ENCODE results near the gene TANGO2. TPM values are rescaled to one million over a fixed set of nuclear protein-coding genes. Genes with fewer than 3 reads are reported as not detected.

The TANGO2 gene
- total and polyA plus RNA-seq, 9 of the 15 experiments (the other 6 are each of a cell fraction or from before 2014, with no cell fraction given): 15.5 to 94.9 (median 70.1) TPM

DNA sequence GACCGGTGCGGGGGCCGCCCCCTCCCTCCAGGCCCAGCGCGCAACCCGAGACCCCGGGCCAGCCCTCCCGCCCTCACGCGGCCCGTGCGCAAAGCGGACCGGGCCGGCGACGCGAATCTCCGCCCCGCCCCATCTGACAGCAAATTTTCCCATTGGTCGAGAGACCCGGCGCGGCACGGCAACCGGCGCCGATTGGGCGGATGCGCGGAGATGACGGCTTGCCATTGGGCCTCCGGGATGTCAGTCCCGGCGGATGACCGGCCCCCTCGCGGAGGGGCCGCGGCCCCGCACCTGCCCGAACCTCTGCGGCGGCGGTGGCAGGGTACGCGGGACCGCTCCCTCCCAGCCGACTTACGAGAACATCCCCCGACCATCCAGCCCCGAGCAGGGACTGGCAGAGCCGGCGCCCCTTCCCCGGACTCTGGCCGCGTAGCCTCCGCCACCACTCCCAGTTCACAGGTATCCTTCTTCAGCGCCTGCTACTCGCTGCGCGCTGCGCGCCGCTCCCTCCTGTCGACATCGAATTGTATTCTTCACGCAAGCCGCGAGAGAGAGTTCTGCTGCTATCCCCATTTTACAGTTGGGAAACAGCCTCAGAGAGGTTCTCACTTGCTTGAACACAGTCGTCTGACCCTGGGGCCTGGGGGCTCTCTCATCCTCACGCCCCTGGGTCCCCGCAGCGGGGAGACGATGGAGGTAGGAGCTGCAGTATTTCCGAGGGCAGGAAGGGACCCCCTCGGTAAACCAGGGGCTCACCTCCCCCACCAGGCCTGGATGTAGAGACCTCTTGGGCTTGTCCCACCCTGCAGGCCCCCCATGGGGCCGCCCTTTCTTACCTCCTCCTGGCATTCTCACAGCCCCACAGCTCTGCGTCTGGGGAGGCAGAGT lies 3.9 kb upstream of the TANGO2 start, which contains the start of gene ARVCF:
Gene ARVCF (minus strand): TSS at position 90 of the 888 bp plus-strand sequence. CDS start 26,029 bp downstream, outside the sequence.
- Histone ChIP-seq H3K79me2 (ENCODE audit: control insufficient read depth, insufficient read depth, low read length) (peaks cover 42% of the 10 kb centered on the region), H3K9ac (ENCODE audit: insufficient read depth in 1 of 2, low read depth in 2 of 2, low read length in 2 of 2) (peak within 1 kb of the TSS; percentile 59 to 94), H3K9me3 (replicated peaks; ENCODE audit: control insufficient read depth, insufficient read depth, low read depth, low read length) (no peaks in the 10 kb centered on the region), H3K27ac (ENCODE audit: extremely low read depth, low read depth, low read length) (peak within 1 kb of the TSS; percentile 61), H2AFZ (ENCODE audit: low read depth, low read length) (peak within 1 kb of the TSS; percentile 84), H3K4me2 (ENCODE audit: insufficient read depth, low read length) (peak within 1 kb of the TSS; percentile 85), H3K27me3 (ENCODE audit: control insufficient read depth in 2 of 2, insufficient read depth in 2 of 2, low read length in 2 of 2) (peaks cover 0 to 8% of the 10 kb centered on the region in 2 experiments; a peak in 2 of 5 replicates), H3K4me1 (replicated peaks in 1 of 2; ENCODE audit: control insufficient read depth in 2 of 2, insufficient read depth in 2 of 2, low read length in 2 of 2) (peaks cover 40 to 74% of the 10 kb centered on the region in 2 experiments), H3K4me3 (peak within 1 kb of the TSS; percentile 66), H3K36me3 (ENCODE audit: control insufficient read depth, insufficient read depth, low read length) (peaks cover 8% of the 10 kb centered on the region; the same call in 2 of the 3 replicates), H4K20me1 (replicated peaks; ENCODE audit: control insufficient read depth, insufficient read depth, low read length) (peaks cover 8% of the 10 kb centered on the region), H3K9me1 (ENCODE audit: control insufficient read depth, insufficient read depth, low read length) (peaks cover 19% of the 10 kb centered on the region)
- WGBS (ENCODE audit: insufficient coverage, low coverage, missing lambda C conversion rate): 3% methylated on average over 79 of the region's 79 CpGs
- peak; percentile 100 for DNase-seq (ENCODE audit: extremely low read depth in 1 of 4, low spot score in 3 of 4)
- intact Hi-C loops (cut with micrococcal nuclease) (no loop called here), in situ Hi-C loops (cut with MboI) (no loop called here)
- no TSS peak for BruUV-seq (replicated peaks)
- peak; percentile 79 for ATAC-seq
- ChIA-PET CTCF (ENCODE audit: low intra/inter-chr PET ratio) (interaction anchor here (0.6 to 1.5 kb wide), 6 partner anchors 11 to 803 kb away, joined by 3 to 6 read pairs (median 4); no protein-coding TSS in a partner anchor), POLR2A (interaction anchor here (0.6 to 1.4 kb wide), 3 partner anchors 15 to 62 kb away, joined by 3 to 9 read pairs (median 5); partner anchors contain the start of gene DGCR8)
- peak; percentile 79 for FAIRE-seq
- TF ChIP-seq NELFE (IDR thresholded peaks at IDR 0.05; ENCODE audit: insufficient read depth, insufficient read length) (no peak), POLR2G (IDR thresholded peaks at IDR 0.05; ENCODE audit: low read depth, low read length) (no peak), RBM14 (IDR thresholded peaks at IDR 0.05; ENCODE audit: borderline replicate concordance, insufficient read depth, low read depth, low read length) (0 out of 2 replicates have a peak, but pooled peaks have one; percentile 87), REST (IDR thresholded peaks at IDR 0.05; ENCODE audit: borderline replicate concordance) (no peak), REST (CRISPR knock-in tag; IDR thresholded peaks at IDR 0.05; ENCODE audit: low read depth) (peak; percentile 75), SMAD3 (CRISPR knock-in tag; conservative IDR thresholded peaks at IDR 0.05) (peak; percentile 53; the same call in 1 of the 2 replicates), SP2 (IDR thresholded peaks at IDR 0.05; ENCODE audit: extremely low read depth, low read depth, low read length, poor library complexity, severe bottlenecking) (peak; percentile 99), HMGXB4 (CRISPR knock-in tag; IDR thresholded peaks at IDR 0.05) (peak; percentile 17; the same call in 1 of the 2 replicates), SIX5 (IDR thresholded peaks at IDR 0.05; ENCODE audit: borderline replicate concordance in 1 of 2, insufficient read depth in 1 of 2, low read depth in 1 of 2, low read length in 2 of 2) (peak in 1 of 2 experiments; percentile 1; a peak in 1 of 4 replicates)

Measured in K562 (cell line).